Small intestine (tissue), 7 donors: ENCODE results near the gene TLR8. TPM values are rescaled to one million over a fixed set of nuclear protein-coding genes. Genes with fewer than 3 reads are reported as not detected.
"Not testable (repeated sequence)": the region's sequence is repeated elsewhere in the genome, so short reads cannot be mapped to it uniquely, and the experiment has no call there.

Source experiments
- DNase-seq, 2 donors: peaks; one replicate each; pipeline versions ENCODE4 v3.0.0 to v3.0.0-alpha.2; 2013
- FAIRE-seq: peaks from 2 replicates; lab custom pipeline; 2012; peaks lifted over from hg19 to GRCh38; lab: Jason Lieb, UNC
- H3K27ac ChIP-seq, 3 donors: one replicate each; pipeline ENCODE4 v1.5.1; 2013; ENCODE audit warnings: low read length in 2 of 3, mild to moderate bottlenecking in 2 of 3, control low read depth in 1 of 3, inconsistent platforms in 1 of 3, low read depth in 1 of 3, moderate library complexity in 1 of 3
- H3K27me3 ChIP-seq, 3 donors: one replicate each; pipeline ENCODE4 v1.6.1; 2013; ENCODE audit warnings: low read length in 3 of 3, inconsistent platforms in 1 of 3; ENCODE audit not compliant: control insufficient read depth in 3 of 3, insufficient read depth in 3 of 3
- H3K36me3 ChIP-seq, 3 donors: one replicate each; pipeline ENCODE4 v1.6.1; 2013; ENCODE audit warnings: low read length in 3 of 3, inconsistent platforms in 1 of 3, low read depth in 1 of 3, mild to moderate bottlenecking in 1 of 3, moderate library complexity in 1 of 3; ENCODE audit not compliant: control insufficient read depth in 3 of 3, insufficient read depth in 2 of 3
- H3K4me1 ChIP-seq, 3 donors: one replicate each; pipeline ENCODE4 v1.6.1; 2013; ENCODE audit warnings: low read length in 2 of 3, inconsistent platforms in 1 of 3, low read depth in 1 of 3, mild to moderate bottlenecking in 1 of 3, moderate library complexity in 1 of 3; ENCODE audit not compliant: control insufficient read depth in 3 of 3, insufficient read depth in 2 of 3
- H3K4me3 ChIP-seq, 3 donors: one replicate each; pipeline ENCODE4 v1.5.1; 2013; ENCODE audit warnings: low read length in 3 of 3, control low read depth in 1 of 3, inconsistent platforms in 1 of 3, low read depth in 1 of 3, mild to moderate bottlenecking in 1 of 3, moderate library complexity in 1 of 3
- H3K9me3 ChIP-seq, 2 donors: one replicate each; pipeline ENCODE4 v1.6.1; 2013; ENCODE audit warnings: low read depth in 1 of 2, low read length in 1 of 2; ENCODE audit not compliant: control insufficient read depth in 2 of 2, insufficient read depth in 1 of 2
- WGBS, 3 donors: extraction: QIAGEN DNeasy Blood & Tissue Kit; methylation state at CpG; one replicate each; pipeline ENCODE4 v1.1.7; 2013; 5-methylcytosine and 5-hydroxymethylcytosine counted together
- polyA plus RNA-seq, 4 donors: library from polyadenylated mRNA; stranded (reverse) in 3 of 4; unstranded in 1 of 4; fragments of 200-250 nt in 3 of 4; fragments of 120-200 nt in 1 of 4; gene quantifications; one replicate each; pipeline versions ENCODE4 v1.2.1 to v1.2.3, GENCODE V29; 2013
- donor health status: healthy with polysubstance abuse.
- donor health status: control.
- donor health status: control.
- donor health status: Bipolar disorder and iron deficiency.
- donor health status: healthy.

The TLR8 gene
- polyA plus RNA-seq, 4 donors, result 0.22 to 0.73 (median 0.49) TPM

DNA sequence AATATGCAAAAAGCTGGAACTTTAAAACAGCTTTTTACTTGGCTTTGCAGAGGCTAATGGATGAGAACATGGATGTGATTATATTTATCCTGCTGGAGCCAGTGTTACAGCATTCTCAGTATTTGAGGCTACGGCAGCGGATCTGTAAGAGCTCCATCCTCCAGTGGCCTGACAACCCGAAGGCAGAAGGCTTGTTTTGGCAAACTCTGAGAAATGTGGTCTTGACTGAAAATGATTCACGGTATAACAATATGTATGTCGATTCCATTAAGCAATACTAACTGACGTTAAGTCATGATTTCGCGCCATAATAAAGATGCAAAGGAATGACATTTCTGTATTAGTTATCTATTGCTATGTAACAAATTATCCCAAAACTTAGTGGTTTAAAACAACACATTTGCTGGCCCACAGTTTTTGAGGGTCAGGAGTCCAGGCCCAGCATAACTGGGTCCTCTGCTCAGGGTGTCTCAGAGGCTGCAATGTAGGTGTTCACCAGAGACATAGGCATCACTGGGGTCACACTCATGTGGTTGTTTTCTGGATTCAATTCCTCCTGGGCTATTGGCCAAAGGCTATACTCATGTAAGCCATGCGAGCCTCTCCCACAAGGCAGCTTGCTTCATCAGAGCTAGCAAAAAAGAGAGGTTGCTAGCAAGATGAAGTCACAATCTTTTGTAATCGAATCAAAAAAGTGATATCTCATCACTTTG is 15.6 kb downstream of the TLR8 start:
- no peaks in the 10 kb centered on the region for H3K4me1 ChIP-seq
- FAIRE-seq, result no peak
- DNase-seq, result no peak
- H3K27me3 ChIP-seq, result no peaks in the 10 kb centered on the region
- WGBS, 3 donors, result 83 to 87% (median 85%) methylated on average over 10 of the region's 10 CpGs
- no peaks in the 10 kb centered on the region for H3K9me3 ChIP-seq
- no peak overlapping the region for H3K4me3 ChIP-seq
- no peaks in the 10 kb centered on the region for H3K36me3 ChIP-seq
- no peak overlapping the region for H3K27ac ChIP-seq

DNA sequence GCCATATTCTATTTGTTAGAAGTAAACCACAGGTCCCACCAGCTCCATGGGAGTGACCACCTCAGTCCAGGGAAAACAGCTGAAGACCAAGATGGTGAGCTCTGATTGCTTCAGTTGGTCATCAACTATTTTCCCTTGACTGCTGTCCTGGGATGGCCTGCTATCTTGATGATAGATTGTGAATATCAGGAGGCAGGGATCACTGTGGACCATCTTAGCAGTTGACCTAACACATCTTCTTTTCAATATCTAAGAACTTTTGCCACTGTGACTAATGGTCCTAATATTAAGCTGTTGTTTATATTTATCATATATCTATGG is 16.1 kb downstream of the TLR8 start:
- no peaks in the 10 kb centered on the region for H3K4me1 ChIP-seq
- H3K27ac ChIP-seq, result no peak overlapping the region
- no peak overlapping the region for H3K4me3 ChIP-seq
- no peaks in the 10 kb centered on the region for H3K36me3 ChIP-seq
- FAIRE-seq (no peak), DNase-seq (no peak)
- H3K9me3 ChIP-seq, result no peaks in the 10 kb centered on the region
- H3K27me3 ChIP-seq, result no peaks in the 10 kb centered on the region

DNA sequence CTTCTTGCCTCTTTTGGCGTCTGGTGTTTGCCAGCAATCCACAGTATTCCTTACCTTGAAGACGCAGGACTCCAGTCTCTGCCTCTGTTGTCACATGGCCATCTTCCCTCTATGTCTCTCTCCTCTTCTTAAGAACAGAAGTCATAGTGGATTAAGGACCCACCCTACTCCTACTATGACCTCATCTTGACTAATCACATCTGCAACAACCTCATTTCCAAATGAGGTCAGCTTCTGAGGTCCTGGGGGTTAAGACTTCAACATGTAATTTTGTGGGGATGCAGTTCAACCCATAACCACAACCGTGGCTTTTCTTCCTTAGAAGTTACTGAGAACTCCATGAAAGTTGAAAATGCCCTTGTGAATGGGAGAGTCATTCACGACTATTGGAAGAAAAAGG is 23.3 kb downstream of the TLR8 start:
- DNase-seq, result no peak
- Histone ChIP-seq H3K4me3 (no peak overlapping the region), H3K27me3 (no peaks in the 10 kb centered on the region), H3K4me1 (no peaks in the 10 kb centered on the region), H3K36me3 (no peaks in the 10 kb centered on the region), H3K27ac (no peak overlapping the region), H3K9me3 (no peaks in the 10 kb centered on the region)
- 68 to 87% (median 76%) methylated on average over 4 of the region's 4 CpGs for WGBS, 3 donors
- FAIRE-seq, result no peak

DNA sequence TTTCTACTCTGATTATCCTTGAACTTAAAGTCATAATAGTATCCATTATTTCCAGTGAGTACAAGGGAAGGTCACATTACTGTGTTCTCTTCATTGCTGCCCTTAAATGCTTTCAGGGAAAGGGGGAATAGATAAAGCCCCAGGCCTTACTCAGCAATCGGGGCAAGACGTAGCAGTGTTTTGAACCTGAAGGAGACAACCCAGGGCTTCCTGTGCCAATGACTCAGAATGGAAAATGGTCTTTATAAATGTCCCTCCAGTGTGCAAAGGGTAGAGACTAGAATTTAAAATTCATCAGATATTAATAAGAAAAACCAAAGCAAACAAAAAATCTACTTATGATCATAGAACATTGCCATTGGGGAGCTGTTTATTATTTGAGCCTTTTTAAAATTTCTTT is 23.7 kb downstream of the TLR8 start:
- H3K27ac ChIP-seq, result no peak overlapping the region
- no peaks in the 10 kb centered on the region for H3K9me3 ChIP-seq
- no peak for DNase-seq
- no peak for FAIRE-seq
- no peaks in the 10 kb centered on the region for H3K36me3 ChIP-seq
- H3K4me1 ChIP-seq, result no peaks in the 10 kb centered on the region
- 81 to 97% (median 90%) methylated on average over 2 of the region's 2 CpGs for WGBS, 3 donors
- H3K27me3 ChIP-seq, result no peaks in the 10 kb centered on the region
- no peak overlapping the region for H3K4me3 ChIP-seq

DNA sequence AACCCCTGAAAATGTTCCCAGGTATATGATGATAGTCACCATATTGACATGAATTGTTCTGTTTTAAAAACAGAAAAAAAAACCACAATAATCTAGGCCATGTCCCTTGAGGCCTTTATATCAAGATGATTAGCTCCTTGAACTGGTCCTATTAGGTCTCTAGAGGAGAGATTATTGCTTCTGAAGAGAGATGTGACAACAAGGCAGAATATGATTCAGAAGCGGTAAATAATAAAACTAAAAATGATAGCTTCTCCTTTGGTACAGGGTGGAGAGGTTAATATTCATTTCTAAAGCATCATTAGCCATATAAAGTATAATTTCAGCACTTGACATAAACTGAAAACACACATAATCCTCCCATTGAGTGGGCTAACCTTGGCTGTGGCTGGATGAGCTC is 25.8 kb downstream of the TLR8 start:
- no peak overlapping the region for H3K27ac ChIP-seq
- H3K9me3 ChIP-seq, result no peaks in the 10 kb centered on the region
- no peaks in the 10 kb centered on the region for H3K36me3 ChIP-seq
- no peak overlapping the region for H3K4me3 ChIP-seq
- no peak for FAIRE-seq
- 93 to 100% (median 95%) methylated on average over 1 of the region's 1 CpG for WGBS, 3 donors
- no peaks in the 10 kb centered on the region for H3K4me1 ChIP-seq
- DNase-seq, result no peak
- no peaks in the 10 kb centered on the region for H3K27me3 ChIP-seq

DNA sequence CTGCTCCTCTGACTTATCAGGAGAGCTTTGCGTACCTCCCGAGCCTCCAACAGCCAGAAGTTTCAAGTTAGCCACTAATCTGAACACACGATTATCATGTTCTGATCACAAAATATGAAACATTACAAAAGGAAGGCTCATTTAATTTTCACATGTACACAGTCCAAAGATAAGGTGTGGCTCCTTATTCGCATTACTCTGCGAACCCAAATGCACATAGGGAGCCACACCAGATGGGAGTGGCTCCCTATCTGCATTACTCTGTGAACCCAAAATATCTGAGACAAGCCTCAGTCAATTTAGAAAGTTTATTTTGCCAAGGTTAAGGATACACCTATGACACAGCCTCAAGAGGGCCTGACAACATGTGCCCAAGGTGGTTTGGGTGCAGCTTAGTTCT is 28.4 kb downstream of the TLR8 start:
- Histone ChIP-seq H3K9me3 (no peaks in the 10 kb centered on the region), H3K27ac (no peak overlapping the region), H3K27me3 (no peaks in the 10 kb centered on the region), H3K4me3 (no peak overlapping the region), H3K36me3 (no peaks in the 10 kb centered on the region), H3K4me1 (no peaks in the 10 kb centered on the region)
- 42 to 75% (median 68%) methylated on average over 5 of the region's 5 CpGs for WGBS, 3 donors
- DNase-seq, result no peak
- no peak for FAIRE-seq

DNA sequence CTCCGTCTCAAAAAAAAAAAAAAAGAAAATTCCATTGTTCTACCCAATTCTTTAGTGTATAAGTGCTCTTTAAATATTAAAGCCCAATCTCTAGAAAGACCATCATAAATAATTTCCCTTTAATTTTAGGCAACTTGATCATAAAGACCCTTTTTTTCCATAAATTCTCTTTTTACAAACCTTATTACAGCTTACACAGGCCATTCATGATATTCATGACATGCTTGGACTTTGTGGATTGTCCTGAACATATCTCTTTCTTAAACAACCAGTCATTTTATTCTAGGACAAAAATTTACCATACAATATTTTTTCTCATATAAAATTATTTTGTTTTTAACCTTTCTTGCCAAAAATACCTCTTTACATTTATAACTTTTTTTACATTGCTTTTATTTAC is 30.5 kb downstream of the TLR8 start:
- DNase-seq (no peak), FAIRE-seq (no peak)
- Histone ChIP-seq H3K27me3 (no peaks in the 10 kb centered on the region), H3K4me1 (no peaks in the 10 kb centered on the region), H3K27ac (no peak overlapping the region), H3K36me3 (no peaks in the 10 kb centered on the region), H3K4me3 (no peak overlapping the region), H3K9me3 (no peaks in the 10 kb centered on the region)
- 86 to 94% methylated on average over 1 of the region's 1 CpG; no CpG with 5 or more reads in 1 of the 3 donors for WGBS, 3 donors

DNA sequence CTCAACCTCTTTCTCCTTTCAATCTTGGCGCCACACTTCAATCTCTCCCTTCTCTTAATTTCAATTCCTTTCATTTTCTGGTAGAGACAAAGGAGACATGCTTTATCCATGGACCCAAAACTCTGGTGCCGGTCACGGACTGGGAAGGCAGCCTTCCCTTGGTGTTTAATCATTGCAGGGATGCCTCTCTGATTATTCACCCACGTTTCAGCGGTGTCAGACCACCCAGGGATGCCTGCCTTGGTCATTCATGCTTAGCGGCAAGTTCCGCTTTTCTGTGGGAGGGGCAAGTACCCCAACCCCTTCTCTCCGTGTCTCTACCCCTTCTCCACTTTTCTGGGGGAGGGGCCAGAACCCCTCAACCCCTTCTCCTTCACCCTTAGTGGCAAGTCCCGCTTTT is 34.1 kb downstream of the TLR8 start:
- WGBS, 3 donors, result 89 to 90% (median 90%) methylated on average over 8 to 9 of the region's 9 CpGs
- not testable (repeated sequence) for FAIRE-seq

DNA sequence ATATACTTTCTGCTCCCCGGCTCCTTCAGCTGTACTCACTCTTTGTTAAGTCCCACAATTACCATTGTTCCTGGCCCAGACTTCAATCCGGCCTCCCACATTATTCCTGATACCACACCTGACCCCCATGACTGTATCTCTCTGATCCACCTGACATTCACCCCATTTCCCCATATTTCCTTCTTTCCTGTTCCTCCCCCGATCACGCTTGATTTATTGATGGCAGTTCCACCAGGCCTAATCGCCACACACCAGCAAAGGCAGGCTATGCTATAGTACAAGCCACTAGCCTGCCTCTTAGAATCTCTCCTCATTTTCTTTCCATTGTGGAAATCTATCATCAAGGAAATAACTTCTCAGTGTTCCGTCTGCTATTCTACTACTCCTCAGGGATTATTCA is 37.2 kb downstream of the TLR8 start:
- not testable (repeated sequence) for FAIRE-seq

More for the DNA sequence above, 34.1 kb downstream of the TLR8 start:
- H3K4me1 ChIP-seq, H3K36me3 ChIP-seq, H3K4me3 ChIP-seq, H3K27me3 ChIP-seq, H3K9me3 ChIP-seq, H3K27ac ChIP-seq, DNase-seq: not testable (repeated sequence)

More for the DNA sequence above, 37.2 kb downstream of the TLR8 start:
- not testable (repeated sequence) for DNase-seq, H3K9me3 ChIP-seq, H3K27me3 ChIP-seq, H3K27ac ChIP-seq, H3K4me1 ChIP-seq, H3K36me3 ChIP-seq, H3K4me3 ChIP-seq
- WGBS, 3 donors, result 73 to 82% (median 74%) methylated on average over 4 to 5 of the region's 6 CpGs
